SK-N-MC (cell line): ENCODE data around the gene EXT2.

Experiments
- EZH2 ChIP-seq: fragments of 200-600 bp; sonication (generic); IDR thresholded peaks from one replicate; pipeline ENCODE4 v1.6.1; 2017; ENCODE audit warnings: antibody characterized with exemption
- FOXP2 ChIP-seq: optimal IDR thresholded peaks from 2 replicates; pipeline ENCODE3; 2011; ENCODE audit warnings: mild to moderate bottlenecking, moderate library complexity; ENCODE audit not compliant: insufficient read depth; ENCODE audit errors: extremely low read length, control extremely low read depth
- POLR2AphosphoS5 ChIP-seq: IDR thresholded peaks from 2 replicates; pipeline ENCODE4 v1.6.1; 2012; ENCODE audit warnings: mild to moderate bottlenecking, low read depth, low read length, borderline replicate concordance

- TF ChIP-seq EZH2: no peak
- TF ChIP-seq POLR2AphosphoS5: no peak
- TF ChIP-seq FOXP2: no peak
Measured at GRCh38 chr11:44264761-44265160, 169.3 kb downstream of the EXT2 start.
